Parathyroid adenoma (tissue), 2 donors: Measurements from ENCODE around the gene BSDC1.

ENCODE experiments used
- H2AFZ ChIP-seq: fragments of 300-600 bp; sonication (generic); one replicate; pipeline ENCODE4 v1.7.0; 2017; ENCODE audit warnings: antibody characterized with exemption, mild to moderate bottlenecking
- H3K27ac ChIP-seq: fragments of 300-600 bp; sonication (generic); one replicate; pipeline ENCODE4 v1.7.0; 2017
- H3K27me3 ChIP-seq: fragments of 300-600 bp; sonication (generic); one replicate; pipeline ENCODE4 v1.7.0; 2017; ENCODE audit warnings: low read length; ENCODE audit not compliant: control insufficient read depth, insufficient read depth
- H3K36me3 ChIP-seq: fragments of 300-600 bp; sonication (generic); one replicate; pipeline ENCODE4 v1.7.0; 2017; ENCODE audit warnings: low read length; ENCODE audit not compliant: control insufficient read depth, insufficient read depth
- H3K4me1 ChIP-seq: fragments of 300-600 bp; sonication (generic); one replicate; pipeline ENCODE4 v1.7.0; 2017; ENCODE audit warnings: control low read depth
- H3K4me2 ChIP-seq: fragments of 300-600 bp; sonication (generic); one replicate; pipeline ENCODE4 v1.7.0; 2017; ENCODE audit warnings: low read length
- H3K4me3 ChIP-seq: fragments of 300-600 bp; sonication (generic); one replicate; pipeline ENCODE4 v1.7.0; 2017; ENCODE audit warnings: low read depth, low read length
- H3K79me2 ChIP-seq: fragments of 300-600 bp; sonication (generic); one replicate; pipeline ENCODE4 v1.7.0; 2017; ENCODE audit warnings: control low read depth
- H3K9ac ChIP-seq: fragments of 300-600 bp; sonication (generic); one replicate; pipeline ENCODE4 v1.7.0; 2017; ENCODE audit warnings: mild to moderate bottlenecking
- H3K9me3 ChIP-seq: fragments of 300-600 bp; sonication (generic); one replicate; pipeline ENCODE4 v1.7.0; 2017; ENCODE audit warnings: low read length; ENCODE audit not compliant: control insufficient read depth
- CTCF ChIP-seq: fragments of 300-600 bp; sonication (generic); IDR thresholded peaks from one replicate; pipeline ENCODE4 v1.7.0; 2017; ENCODE audit warnings: antibody characterized with exemption, mild to moderate bottlenecking
- donor health status: primary hyperparathyroidism.

The BSDC1 gene

GRCh38 chr1:32341186-32341757 is 53.0 kb downstream of the BSDC1 start:
- H2AFZ ChIP-seq, result no peak overlapping the region
- peaks cover 2% of the 10 kb centered on the region for H3K4me1 ChIP-seq
- TF ChIP-seq CTCF, result no peak
- H3K27me3 ChIP-seq, result no peaks in the 10 kb centered on the region
- H3K4me3 ChIP-seq, result no peak overlapping the region
- H3K79me2 ChIP-seq, result no peaks in the 10 kb centered on the region
- no peaks in the 10 kb centered on the region for H3K9me3 ChIP-seq
- no peaks in the 10 kb centered on the region for H3K36me3 ChIP-seq
- H3K27ac ChIP-seq, result no peak overlapping the region
- no peak overlapping the region for H3K9ac ChIP-seq
- H3K4me2 ChIP-seq, result no peak overlapping the region

- H2AFZ ChIP-seq, result no peak overlapping the region
- H3K27ac ChIP-seq, result no peak overlapping the region
- no peak overlapping the region for H3K4me3 ChIP-seq
- H3K27me3 ChIP-seq, result no peaks in the 10 kb centered on the region
- no peaks in the 10 kb centered on the region for H3K36me3 ChIP-seq
- no peak overlapping the region for H3K4me2 ChIP-seq
- H3K4me1 ChIP-seq, result no peaks in the 10 kb centered on the region
- no peaks in the 10 kb centered on the region for H3K9me3 ChIP-seq
- no peaks in the 10 kb centered on the region for H3K79me2 ChIP-seq
- TF ChIP-seq CTCF, result no peak
- H3K9ac ChIP-seq, result no peak overlapping the region
Measured at GRCh38 chr1:32339363-32339978, 54.8 kb downstream of the BSDC1 start.

GRCh38 chr1:32338637-32339145 is 55.5 kb downstream of the BSDC1 start:
- Histone ChIP-seq H2AFZ (no peak overlapping the region), H3K27ac (no peak overlapping the region), H3K36me3 (no peaks in the 10 kb centered on the region), H3K9me3 (no peaks in the 10 kb centered on the region), H3K27me3 (no peaks in the 10 kb centered on the region), H3K9ac (no peak overlapping the region), H3K4me3 (no peak overlapping the region), H3K4me1 (no peaks in the 10 kb centered on the region), H3K79me2 (no peaks in the 10 kb centered on the region), H3K4me2 (no peak overlapping the region)
- no peak for TF ChIP-seq CTCF

- Histone ChIP-seq H3K9ac (no peak overlapping the region), H3K9me3 (no peaks in the 10 kb centered on the region), H3K27me3 (no peaks in the 10 kb centered on the region), H3K79me2 (no peaks in the 10 kb centered on the region), H3K4me1 (no peaks in the 10 kb centered on the region), H3K4me3 (no peak overlapping the region), H3K36me3 (no peaks in the 10 kb centered on the region), H3K4me2 (no peak overlapping the region), H2AFZ (no peak overlapping the region), H3K27ac (no peak overlapping the region)
- no peak for TF ChIP-seq CTCF
Measured at GRCh38 chr1:32337855-32338636, 56.2 kb downstream of the BSDC1 start.
